H1 (cell line): Measurements from ENCODE around the gene BIRC2.

Source experiments
- CHD1 ChIP-seq: IDR thresholded peaks from 2 replicates; pipeline ENCODE4 v1.6.1; 2012; ENCODE audit warnings: low read depth, low read length, improper control_type of control experiment
- EP300 ChIP-seq, 2 experiments: IDR thresholded peaks; 1 replicate in 1 of 2; 2 replicates in 1 of 2; pipeline ENCODE4 v1.6.1; 2011 to 2012; ENCODE audit warnings: low read depth in 2 of 2, low read length in 2 of 2, mild to moderate bottlenecking in 2 of 2, borderline replicate concordance in 1 of 2, inconsistent platforms in 1 of 2, moderate library complexity in 1 of 2
- GABPA ChIP-seq: IDR thresholded peaks from 2 replicates; pipeline ENCODE4 v1.6.1; 2011; ENCODE audit warnings: mild to moderate bottlenecking, low read length, moderate library complexity, borderline replicate concordance; ENCODE audit not compliant: insufficient read depth
- GTF2F1 ChIP-seq: IDR thresholded peaks from 2 replicates; pipeline ENCODE4 v1.6.1; 2012; ENCODE audit warnings: low read depth, low read length, improper control_type of control experiment, borderline replicate concordance
- KDM1A ChIP-seq: fragments of 200-600, 300-600 bp; sonication (generic); IDR thresholded peaks from 2 replicates; pipeline ENCODE4 v1.7.1; 2016; ENCODE audit warnings: mild to moderate bottlenecking, low read length, borderline replicate concordance
- NRF1 ChIP-seq: IDR thresholded peaks from 2 replicates; pipeline ENCODE4 v1.6.1; 2011; ENCODE audit warnings: mild to moderate bottlenecking, low read depth, low read length, improper control_type of control experiment
- POLR2A ChIP-seq, 2 experiments: IDR thresholded peaks; 1 replicate in 1 of 2; 2 replicates in 1 of 2; pipeline ENCODE4 v1.6.1; 2011; ENCODE audit warnings: low read depth in 2 of 2, low read length in 2 of 2, mild to moderate bottlenecking in 2 of 2; ENCODE audit errors: control extremely low read depth in 1 of 2
- POLR2AphosphoS5 ChIP-seq: IDR thresholded peaks from 2 replicates; pipeline ENCODE4 v1.6.1; 2011; ENCODE audit warnings: low read depth, low read length
- SP1 ChIP-seq: IDR thresholded peaks from 2 replicates; pipeline ENCODE4 v1.6.1; 2011; ENCODE audit warnings: low read depth, low read length
- SP4 ChIP-seq: IDR thresholded peaks from 2 replicates; pipeline ENCODE4 v1.6.1; 2012; ENCODE audit warnings: low read length, inconsistent platforms
- YY1 ChIP-seq: IDR thresholded peaks from 2 replicates; pipeline ENCODE4 v1.6.1; 2011; ENCODE audit warnings: low read depth, mild to moderate bottlenecking, low read length
- TF ChIP-seq, protein P1 (sequence below), 3 experiments: IDR thresholded peaks; 1 replicate in 2 of 3; 2 replicates in 1 of 3; pipeline versions ENCODE4 v1.5.1 to v1.6.1; 2011; ENCODE audit warnings: low read length in 3 of 3, mild to moderate bottlenecking in 3 of 3, inconsistent platforms in 2 of 3, low read depth in 1 of 3, moderate library complexity in 1 of 3; ENCODE audit not compliant: insufficient read depth in 1 of 3; ENCODE audit errors: control extremely low read depth in 1 of 3

GRCh38 chr11:102420547-102420946 lies 73.5 kb downstream of the BIRC2 start:
- TF ChIP-seq, protein P1, sequence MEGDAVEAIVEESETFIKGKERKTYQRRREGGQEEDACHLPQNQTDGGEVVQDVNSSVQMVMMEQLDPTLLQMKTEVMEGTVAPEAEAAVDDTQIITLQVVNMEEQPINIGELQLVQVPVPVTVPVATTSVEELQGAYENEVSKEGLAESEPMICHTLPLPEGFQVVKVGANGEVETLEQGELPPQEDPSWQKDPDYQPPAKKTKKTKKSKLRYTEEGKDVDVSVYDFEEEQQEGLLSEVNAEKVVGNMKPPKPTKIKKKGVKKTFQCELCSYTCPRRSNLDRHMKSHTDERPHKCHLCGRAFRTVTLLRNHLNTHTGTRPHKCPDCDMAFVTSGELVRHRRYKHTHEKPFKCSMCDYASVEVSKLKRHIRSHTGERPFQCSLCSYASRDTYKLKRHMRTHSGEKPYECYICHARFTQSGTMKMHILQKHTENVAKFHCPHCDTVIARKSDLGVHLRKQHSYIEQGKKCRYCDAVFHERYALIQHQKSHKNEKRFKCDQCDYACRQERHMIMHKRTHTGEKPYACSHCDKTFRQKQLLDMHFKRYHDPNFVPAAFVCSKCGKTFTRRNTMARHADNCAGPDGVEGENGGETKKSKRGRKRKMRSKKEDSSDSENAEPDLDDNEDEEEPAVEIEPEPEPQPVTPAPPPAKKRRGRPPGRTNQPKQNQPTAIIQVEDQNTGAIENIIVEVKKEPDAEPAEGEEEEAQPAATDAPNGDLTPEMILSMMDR (IDR thresholded peaks at IDR 0.05; ENCODE audit: control extremely low read depth in 1 of 3, insufficient read depth in 1 of 3, low read depth in 1 of 3, low read length in 3 of 3), result no peak
- no peak for TF ChIP-seq POLR2AphosphoS5
- TF ChIP-seq YY1, result no peak
- TF ChIP-seq KDM1A, result no peak
- no peak for TF ChIP-seq CHD1
- TF ChIP-seq GABPA, result no peak
- no peak for TF ChIP-seq EP300 (IDR thresholded peaks at IDR 0.05; ENCODE audit: borderline replicate concordance in 1 of 2, low read depth in 2 of 2, low read length in 2 of 2)
- no peak for TF ChIP-seq SP1
- no peak for TF ChIP-seq SP4
- no peak for TF ChIP-seq POLR2A (IDR thresholded peaks at IDR 0.05; ENCODE audit: control extremely low read depth in 1 of 2, low read depth in 2 of 2, low read length in 2 of 2)
- TF ChIP-seq GTF2F1, result no peak
- TF ChIP-seq NRF1, result no peak
